A549 treated with GW870086 at 1 μM for 4 hours (cell line): ENCODE results near the gene TSHR. TPM values are rescaled to one million over a fixed set of nuclear protein-coding genes. Genes with fewer than 3 reads are reported as not detected.

Experiments
- total RNA-seq: library from RNA; stranded (reverse); fragments of 200-300 nt; extraction: Qiagen RNA extraction; gene quantifications from 5 replicates; pipeline ENCODE4 v1.2.3, GENCODE V29; 2022; ENCODE audit warnings: low read depth

The TSHR gene
- total RNA-seq, result not detected in 5 replicates

DNA sequence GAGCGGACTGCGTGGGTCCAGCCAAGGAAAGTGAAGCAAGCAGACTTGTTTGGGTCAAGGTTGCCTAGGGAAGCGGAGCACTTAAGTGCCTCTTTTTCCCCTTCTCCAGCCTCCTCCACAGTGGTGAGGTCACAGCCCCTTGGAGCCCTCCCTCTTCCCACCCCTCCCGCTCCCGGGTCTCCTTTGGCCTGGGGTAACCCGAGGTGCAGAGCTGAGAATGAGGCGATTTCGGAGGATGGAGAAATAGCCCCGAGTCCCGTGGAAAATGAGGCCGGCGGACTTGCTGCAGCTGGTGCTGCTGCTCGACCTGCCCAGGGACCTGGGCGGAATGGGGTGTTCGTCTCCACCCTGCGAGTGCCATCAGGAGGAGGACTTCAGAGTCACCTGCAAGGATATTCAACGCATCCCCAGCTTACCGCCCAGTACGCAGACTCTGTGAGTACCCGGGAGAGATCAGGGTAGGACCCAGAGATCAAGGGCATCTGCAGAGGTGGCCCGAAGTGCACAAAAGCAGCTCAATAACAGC lies at the start of gene TSHR:
TSS of gene TSHR (plus strand) at position 206 of the 526 bp plus-strand sequence. CDS start at position 266, 60 bp downstream.

DNA sequence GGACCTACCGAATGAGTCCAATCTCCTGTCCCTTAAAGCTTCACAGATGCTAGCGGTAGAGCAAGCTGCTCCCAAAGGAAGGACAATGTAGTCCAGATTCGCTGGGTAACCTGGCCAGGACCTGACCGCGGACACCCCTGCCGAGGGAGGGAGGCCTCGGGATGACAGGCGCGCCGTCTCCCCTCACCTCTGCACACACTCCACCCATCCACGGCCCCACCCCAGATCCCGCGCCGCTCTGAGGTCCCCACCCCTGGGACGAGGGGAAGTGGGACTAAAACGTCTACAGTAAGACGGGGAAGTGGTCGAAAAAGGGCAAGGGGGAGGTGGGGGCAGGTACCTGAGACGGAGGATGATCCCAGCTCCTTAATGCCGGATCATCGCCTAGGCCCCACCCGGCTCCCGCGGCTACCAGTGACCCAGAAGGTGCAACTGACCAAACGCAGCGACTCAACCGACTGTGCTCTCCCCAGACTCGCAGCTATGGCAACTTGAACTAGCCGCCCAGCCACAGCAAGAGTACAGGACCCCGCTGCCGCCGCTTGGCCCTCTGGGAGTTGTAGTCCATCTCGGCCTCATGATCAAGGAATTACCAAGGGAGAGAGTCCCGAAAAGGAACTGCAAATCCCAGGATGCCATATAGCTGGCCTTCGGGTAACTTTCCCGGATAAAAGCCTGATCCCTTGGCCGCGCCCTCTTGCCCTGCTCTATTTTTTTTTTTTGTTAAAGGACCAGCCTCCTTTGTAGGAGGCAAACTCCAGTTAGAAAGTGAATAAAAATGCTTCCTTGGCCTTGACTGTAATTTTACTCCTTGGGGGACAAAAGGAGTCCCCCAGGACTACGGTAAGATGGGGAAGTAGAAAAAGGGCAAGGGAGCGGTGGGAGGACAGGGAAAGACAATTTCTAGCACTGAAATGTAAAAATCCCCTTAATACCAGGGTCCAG lies 13.9 kb upstream of the TSHR start, which contains the start of gene CEP128:
TSS of gene CEP128 (minus strand) at position 498 of the 945 bp plus-strand sequence.

Other genes starting within 250 kb of the TSHR start
- 4.8 to 6.0 TPM (median 5.2 TPM) in 5 replicates for gene CEP128, start 13.9 kb upstream of the TSHR start, total RNA-seq